HepG2 (cell line): ENCODE results near the gene PRDM12. TPM values are rescaled to one million over a fixed set of nuclear protein-coding genes. Genes with fewer than 3 reads are reported as not detected.

Source experiments
- ATAC-seq: fragments of 200-7000 bp; cut with Tn5 transposase; 3 replicates; pipeline ENCODE4 v1.9.1; 2020; ENCODE audit warnings: mild to moderate bottlenecking, moderate library complexity
- BruUV-seq: library from RNA; stranded (reverse); fragments of 400-500 nt; replicated peaks from 2 replicates; lab custom pipeline; 2021; lab: Mats Ljungman, UMichigan
- CTCF ChIA-PET: fragments of 300-600 bp; formaldehyde crosslinking; extraction: SDS; loops from one replicate; lab custom pipeline; 2021; ENCODE audit warnings: low total read pairs, inconsistent platforms, low intra/inter-chr PET ratio; lab: Yijun Ruan, JAX
- POLR2A ChIA-PET: fragments of 350-600 bp; sonication (Branson Sonifier 250); formaldehyde crosslinking; loops from one replicate; lab custom pipeline; 2020; ENCODE audit warnings: antibody characterized with exemption, inconsistent platforms; lab: Yijun Ruan, JAX
- DNase-seq: peaks from one replicate; pipeline ENCODE4 v3.0.0-alpha.2; 2015; ENCODE audit warnings: low spot score
- FAIRE-seq: peaks from 3 replicates; lab custom pipeline; 2011; peaks lifted over from hg19 to GRCh38; lab: Jason Lieb, UNC
- H2AFZ ChIP-seq: one replicate; pipeline ENCODE4 v1.6.1; 2011; ENCODE audit warnings: low read length, inconsistent platforms
- H3K27ac ChIP-seq: fragments of 300-600 bp; 3 replicates; pipeline ENCODE4 v1.8.0; 2011; ENCODE audit warnings: mixed run types, mild to moderate bottlenecking, mixed read lengths, low read length, inconsistent platforms; ENCODE audit not compliant: insufficient read depth; ENCODE audit errors: extremely low read length
- H3K27me3 ChIP-seq, 2 experiments: fragments of 200-600 bp in 1 of 2; 2 replicates in 1 of 2; 3 replicates in 1 of 2; pipeline versions ENCODE4 v1.6.0 to v1.8.0; 2011; ENCODE audit warnings: low read length in 2 of 2, mild to moderate bottlenecking in 2 of 2, moderate library complexity in 2 of 2, inconsistent platforms in 1 of 2; ENCODE audit not compliant: insufficient read depth in 2 of 2, control insufficient read depth in 1 of 2
- H3K36me3 ChIP-seq, 2 experiments: fragments of 200-600 bp in 1 of 2; replicated peaks in 1 of 2; 2 replicates in 1 of 2; 3 replicates in 1 of 2; pipeline versions ENCODE4 v1.5.1 to v1.8.0; 2011; ENCODE audit warnings: low read length in 2 of 2, inconsistent platforms in 1 of 2; ENCODE audit not compliant: insufficient read depth in 2 of 2, control insufficient read depth in 1 of 2
- H3K4me1 ChIP-seq: 2 replicates; pipeline ENCODE4 v1.5.1; 2012; ENCODE audit warnings: low read length, inconsistent platforms; ENCODE audit not compliant: insufficient read depth
- H3K4me2 ChIP-seq: 2 replicates; pipeline ENCODE4 v1.6.0; 2011; ENCODE audit warnings: low read depth, low read length, inconsistent platforms
- H3K4me3 ChIP-seq, 3 experiments: fragments of 200-600 bp in 1 of 3; sonication (generic), shearing (Covaris generic) in 1 of 3; replicated peaks in 1 of 3; 2 replicates each; pipeline ENCODE4 v1.5.1; 2011 to 2016; ENCODE audit warnings: low read length in 3 of 3, inconsistent platforms in 2 of 3, low read depth in 2 of 3, mild to moderate bottlenecking in 2 of 3, control low read depth in 1 of 3, mixed read lengths in 1 of 3; ENCODE audit not compliant: insufficient read depth in 1 of 3
- H3K79me2 ChIP-seq: one replicate; pipeline ENCODE4 v1.6.1; 2011; ENCODE audit warnings: low read length, inconsistent platforms; ENCODE audit not compliant: insufficient read depth
- H3K9ac ChIP-seq: 2 replicates; pipeline ENCODE4 v1.6.0; 2011; ENCODE audit warnings: mild to moderate bottlenecking, low read depth, low read length, inconsistent platforms; ENCODE audit not compliant: insufficient read depth
- H3K9me3 ChIP-seq: 2 replicates; pipeline ENCODE4 v1.5.1; 2012; ENCODE audit warnings: mild to moderate bottlenecking, low read length
- H4K20me1 ChIP-seq: 2 replicates; pipeline ENCODE4 v1.6.0; 2011; ENCODE audit warnings: inconsistent platforms, mild to moderate bottlenecking, low read length, moderate library complexity; ENCODE audit not compliant: insufficient read depth
- CCAR2 ChIP-seq: fragments of 200-400 bp; formaldehyde crosslinking; optimal IDR thresholded peaks from 2 replicates; pipeline ENCODE3; 2018; ENCODE audit warnings: low read depth, mild to moderate bottlenecking, low read length, moderate library complexity
- FOXJ3 ChIP-seq: sonication (generic); formaldehyde crosslinking; IDR thresholded peaks from 2 replicates; pipeline ENCODE4 v1.4.0; 2020; ENCODE audit warnings: missing genetic modification reagents, mild to moderate bottlenecking, borderline replicate concordance
- FOXO1 ChIP-seq: sonication (generic); formaldehyde crosslinking; IDR thresholded peaks from 2 replicates; pipeline ENCODE4 v1.4.0; 2020; ENCODE audit warnings: missing genetic modification reagents
- MZF1 ChIP-seq: sonication (generic); formaldehyde crosslinking; IDR thresholded peaks from 2 replicates; pipeline ENCODE4 v1.8.1; 2023; ENCODE audit warnings: mild to moderate bottlenecking, missing genetic modification reagents, borderline replicate concordance
- NCOA2 ChIP-seq: sonication (generic); formaldehyde crosslinking; IDR thresholded peaks from 2 replicates; pipeline ENCODE4 v1.8.0; 2022; ENCODE audit warnings: inconsistent platforms
- NR3C1 ChIP-seq: sonication (generic); formaldehyde crosslinking; IDR thresholded peaks from 2 replicates; pipeline ENCODE4 v1.4.0; 2020; ENCODE audit warnings: missing genetic modification reagents
- ZNF547 ChIP-seq: sonication (generic); formaldehyde crosslinking; IDR thresholded peaks from 2 replicates; pipeline ENCODE4 v1.5.1; 2020; ENCODE audit warnings: mild to moderate bottlenecking, missing genetic modification reagents
- ZNF556 ChIP-seq: sonication (generic); formaldehyde crosslinking; IDR thresholded peaks from 2 replicates; pipeline ENCODE4 v1.4.0; 2020; ENCODE audit warnings: mild to moderate bottlenecking, missing genetic modification reagents, borderline replicate concordance
- ZNF598 ChIP-seq: sonication (generic); formaldehyde crosslinking; IDR thresholded peaks from 2 replicates; pipeline ENCODE4 v1.5.1; 2020; ENCODE audit warnings: mild to moderate bottlenecking, missing genetic modification reagents, borderline replicate concordance
- ZNF652 ChIP-seq: IDR thresholded peaks from 2 replicates; pipeline ENCODE4 v1.6.1; 2016; ENCODE audit warnings: low read depth, borderline replicate concordance
- ZNF7 ChIP-seq: IDR thresholded peaks from 2 replicates; pipeline ENCODE4 v1.6.1; 2016; ENCODE audit warnings: missing biosample characterization, missing genetic modification reagents
- ZNF761 ChIP-seq: sonication (generic); formaldehyde crosslinking; conservative IDR thresholded peaks from 2 replicates; pipeline ENCODE4 v1.4.0; 2020; ENCODE audit warnings: mild to moderate bottlenecking, missing genetic modification reagents
- ZNF816 ChIP-seq: sonication (generic); formaldehyde crosslinking; IDR thresholded peaks from 2 replicates; pipeline ENCODE4 v1.8.0; 2022; ENCODE audit warnings: missing genetic modification reagents, mild to moderate bottlenecking, borderline replicate concordance
- WGBS: methylation state at CpG from one replicate; pipeline ENCODE4 v1.1.6; 2017; ENCODE audit warnings: low lambda C conversion rate; 5-methylcytosine and 5-hydroxymethylcytosine counted together
- in situ Hi-C: cut with HindIII; loops from 2 replicates; pipeline ENCODE4 v1.10.0; 2017; ENCODE audit warnings: low pct_unique_long_range_greater_than_20kb; ENCODE audit not compliant: extremely low pct_ligation_motif_present
- intact Hi-C: fragments of 100-400 bp; cut with micrococcal nuclease; formaldehyde crosslinking; loops from one replicate; pipeline ENCODE4 v1.10.0; 2022; ENCODE audit not compliant: unreplicated experiment
- polyA plus RNA-seq, 8 experiments: library from polyadenylated mRNA; depleted of rRNA in 3 of 8; stranded (reverse) in 7 of 8; unstranded in 1 of 8; fragments of >200 nt; fragmentation: Illumina TruSeq in 4 of 8; extraction: Trizol in 4 of 8; gene quantifications; 2 replicates each; pipeline versions ENCODE4 v1.2.1 to v1.2.3, GENCODE V29; 2011 to 2016; ENCODE audit warnings: low read depth in 4 of 8, missing spikeins in 1 of 8, mixed read lengths in 1 of 8; ENCODE audit not compliant: insufficient read depth in 1 of 8
- total RNA-seq, 5 experiments: library from RNA; depleted of rRNA; stranded (reverse); fragments of >200 nt; fragmentation: Illumina TruSeq; extraction: Trizol; gene quantifications; 2 replicates each; pipeline ENCODE4 v1.2.3, GENCODE V29; 2016; ENCODE audit warnings: low read depth in 1 of 5
- TF ChIP-seq, protein P1 (sequence below): sonication (generic); formaldehyde crosslinking; IDR thresholded peaks from 2 replicates; pipeline ENCODE4 v1.4.0; 2020; ENCODE audit warnings: missing genetic modification reagents, borderline replicate concordance
- TF ChIP-seq, protein P2 (sequence below): sonication (generic); formaldehyde crosslinking; IDR thresholded peaks from 2 replicates; pipeline ENCODE4 v1.4.0; 2020; ENCODE audit warnings: missing genetic modification reagents, borderline replicate concordance
- TF ChIP-seq, protein P3 (sequence below): sonication (generic); formaldehyde crosslinking; conservative IDR thresholded peaks from 2 replicates; pipeline ENCODE4 v1.4.0; 2020; ENCODE audit warnings: missing genetic modification reagents
- TF ChIP-seq, protein P4 (sequence below): sonication (generic); formaldehyde crosslinking; IDR thresholded peaks from 2 replicates; pipeline ENCODE4 v1.4.0; 2020; ENCODE audit warnings: missing genetic modification reagents, borderline replicate concordance
- TF ChIP-seq, protein P5 (sequence below): sonication (generic); formaldehyde crosslinking; IDR thresholded peaks from 2 replicates; pipeline ENCODE4 v1.4.0; 2020; ENCODE audit warnings: missing genetic modification reagents; ENCODE audit errors: not compliant biosample characterization

Gene PRDM12
- total and polyA plus RNA-seq, 2 of the 13 experiments (the other 11 are each of a cell fraction or from before 2014, with no cell fraction given) = 0.04 to 0.07 TPM

DNA sequence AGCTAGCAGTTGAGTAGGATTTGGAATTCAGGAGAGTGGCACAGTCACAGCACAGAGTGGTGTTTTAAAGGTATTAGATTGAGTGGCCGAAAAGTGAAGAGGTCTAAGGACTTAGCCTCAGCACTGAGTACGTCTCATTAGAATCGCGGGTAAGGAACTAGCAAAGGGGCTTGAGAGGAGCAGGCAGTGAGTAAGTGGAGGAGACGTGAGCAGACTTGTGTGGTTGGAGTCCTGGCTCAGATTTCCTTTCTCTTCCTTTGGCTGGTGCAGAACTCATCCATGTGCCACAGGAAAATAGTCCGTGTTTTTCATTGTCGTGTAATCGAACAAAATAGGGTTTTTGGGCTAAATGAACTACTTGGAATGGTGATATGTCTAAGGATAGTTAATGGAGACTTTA is 32.6 kb downstream of the PRDM12 start:
- Histone ChIP-seq H3K4me1 (peaks cover 64% of the 10 kb centered on the region), H3K36me3 (peaks cover 22 to 51% of the 10 kb centered on the region in 2 experiments), H3K4me3 (no peak overlapping the region), H2AFZ (no peak overlapping the region), H3K9ac (no peak overlapping the region), H3K9me3 (no peaks in the 10 kb centered on the region), H3K79me2 (peaks cover 41% of the 10 kb centered on the region), H3K27ac (no peak overlapping the region), H4K20me1 (peaks cover 11% of the 10 kb centered on the region), H3K4me2 (no peak overlapping the region), H3K27me3 (peaks cover 0 to 3% of the 10 kb centered on the region in 2 experiments; a peak in 1 of 5 replicates)
- intact Hi-C loops (no loop called here), in situ Hi-C loops (no loop called here)
- no peak for ATAC-seq
- 92% methylated on average over 8 of the region's 8 CpGs for WGBS
- ChIA-PET POLR2A (interaction anchor here (1.2 kb wide), 1 partner anchor 244 kb away, joined by 3 read pairs; no protein-coding TSS in a partner anchor), CTCF (no interaction called here)
- no peak for DNase-seq
- no TSS peak for BruUV-seq
- FAIRE-seq = no peak
- TF ChIP-seq ZNF816 (CRISPR knock-in tag) (no peak), NR3C1 (CRISPR knock-in tag) (no peak), ZNF761 (CRISPR knock-in tag) (no peak), FOXO1 (CRISPR knock-in tag) (no peak), ZNF7 (CRISPR knock-in tag) (no peak), NCOA2 (no peak), FOXJ3 (CRISPR knock-in tag) (no peak), ZNF598 (CRISPR knock-in tag) (no peak), ZNF556 (CRISPR knock-in tag) (no peak), CCAR2 (no peak), ZNF652 (no peak), ZNF547 (CRISPR knock-in tag) (no peak), MZF1 (CRISPR knock-in tag) (no peak)
- TF ChIP-seq, protein P1, sequence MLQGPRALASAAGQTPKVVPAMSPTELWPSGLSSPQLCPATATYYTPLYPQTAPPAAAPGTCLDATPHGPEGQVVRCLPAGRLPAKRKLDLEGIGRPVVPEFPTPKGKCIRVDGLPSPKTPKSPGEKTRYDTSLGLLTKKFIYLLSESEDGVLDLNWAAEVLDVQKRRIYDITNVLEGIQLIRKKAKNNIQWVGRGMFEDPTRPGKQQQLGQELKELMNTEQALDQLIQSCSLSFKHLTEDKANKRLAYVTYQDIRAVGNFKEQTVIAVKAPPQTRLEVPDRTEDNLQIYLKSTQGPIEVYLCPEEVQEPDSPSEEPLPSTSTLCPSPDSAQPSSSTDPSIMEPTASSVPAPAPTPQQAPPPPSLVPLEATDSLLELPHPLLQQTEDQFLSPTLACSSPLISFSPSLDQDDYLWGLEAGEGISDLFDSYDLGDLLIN (CRISPR knock-in tag) = no peak
- TF ChIP-seq, protein P2, sequence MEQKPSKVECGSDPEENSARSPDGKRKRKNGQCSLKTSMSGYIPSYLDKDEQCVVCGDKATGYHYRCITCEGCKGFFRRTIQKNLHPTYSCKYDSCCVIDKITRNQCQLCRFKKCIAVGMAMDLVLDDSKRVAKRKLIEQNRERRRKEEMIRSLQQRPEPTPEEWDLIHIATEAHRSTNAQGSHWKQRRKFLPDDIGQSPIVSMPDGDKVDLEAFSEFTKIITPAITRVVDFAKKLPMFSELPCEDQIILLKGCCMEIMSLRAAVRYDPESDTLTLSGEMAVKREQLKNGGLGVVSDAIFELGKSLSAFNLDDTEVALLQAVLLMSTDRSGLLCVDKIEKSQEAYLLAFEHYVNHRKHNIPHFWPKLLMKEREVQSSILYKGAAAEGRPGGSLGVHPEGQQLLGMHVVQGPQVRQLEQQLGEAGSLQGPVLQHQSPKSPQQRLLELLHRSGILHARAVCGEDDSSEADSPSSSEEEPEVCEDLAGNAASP (CRISPR knock-in tag) = no peak
- TF ChIP-seq, protein P3, sequence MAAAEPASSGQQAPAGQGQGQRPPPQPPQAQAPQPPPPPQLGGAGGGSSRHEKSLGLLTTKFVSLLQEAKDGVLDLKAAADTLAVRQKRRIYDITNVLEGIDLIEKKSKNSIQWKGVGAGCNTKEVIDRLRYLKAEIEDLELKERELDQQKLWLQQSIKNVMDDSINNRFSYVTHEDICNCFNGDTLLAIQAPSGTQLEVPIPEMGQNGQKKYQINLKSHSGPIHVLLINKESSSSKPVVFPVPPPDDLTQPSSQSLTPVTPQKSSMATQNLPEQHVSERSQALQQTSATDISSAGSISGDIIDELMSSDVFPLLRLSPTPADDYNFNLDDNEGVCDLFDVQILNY = no peak
- TF ChIP-seq, protein P4, sequence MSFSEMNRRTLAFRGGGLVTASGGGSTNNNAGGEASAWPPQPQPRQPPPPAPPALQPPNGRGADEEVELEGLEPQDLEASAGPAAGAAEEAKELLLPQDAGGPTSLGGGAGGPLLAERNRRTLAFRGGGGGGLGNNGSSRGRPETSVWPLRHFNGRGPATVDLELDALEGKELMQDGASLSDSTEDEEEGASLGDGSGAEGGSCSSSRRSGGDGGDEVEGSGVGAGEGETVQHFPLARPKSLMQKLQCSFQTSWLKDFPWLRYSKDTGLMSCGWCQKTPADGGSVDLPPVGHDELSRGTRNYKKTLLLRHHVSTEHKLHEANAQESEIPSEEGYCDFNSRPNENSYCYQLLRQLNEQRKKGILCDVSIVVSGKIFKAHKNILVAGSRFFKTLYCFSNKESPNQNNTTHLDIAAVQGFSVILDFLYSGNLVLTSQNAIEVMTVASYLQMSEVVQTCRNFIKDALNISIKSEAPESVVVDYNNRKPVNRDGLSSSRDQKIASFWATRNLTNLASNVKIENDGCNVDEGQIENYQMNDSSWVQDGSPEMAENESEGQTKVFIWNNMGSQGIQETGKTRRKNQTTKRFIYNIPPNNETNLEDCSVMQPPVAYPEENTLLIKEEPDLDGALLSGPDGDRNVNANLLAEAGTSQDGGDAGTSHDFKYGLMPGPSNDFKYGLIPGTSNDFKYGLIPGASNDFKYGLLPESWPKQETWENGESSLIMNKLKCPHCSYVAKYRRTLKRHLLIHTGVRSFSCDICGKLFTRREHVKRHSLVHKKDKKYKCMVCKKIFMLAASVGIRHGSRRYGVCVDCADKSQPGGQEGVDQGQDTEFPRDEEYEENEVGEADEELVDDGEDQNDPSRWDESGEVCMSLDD (CRISPR knock-in tag) = no peak
- TF ChIP-seq, protein P5, sequence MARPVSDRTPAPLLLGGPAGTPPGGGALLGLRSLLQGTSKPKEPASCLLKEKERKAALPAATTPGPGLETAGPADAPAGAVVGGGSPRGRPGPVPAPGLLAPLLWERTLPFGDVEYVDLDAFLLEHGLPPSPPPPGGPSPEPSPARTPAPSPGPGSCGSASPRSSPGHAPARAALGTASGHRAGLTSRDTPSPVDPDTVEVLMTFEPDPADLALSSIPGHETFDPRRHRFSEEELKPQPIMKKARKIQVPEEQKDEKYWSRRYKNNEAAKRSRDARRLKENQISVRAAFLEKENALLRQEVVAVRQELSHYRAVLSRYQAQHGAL (CRISPR knock-in tag) = no peak
